ENCODE data around the gene SOCS7. TPM values are rescaled to one million over a fixed set of nuclear protein-coding genes. Genes with fewer than 3 reads are reported as not detected.

Gene SOCS7
- total RNA-seq, 1 donor from 2014 or later = 19.0 TPM

GRCh38 chr17:38358586-38359513 lies 7.2 kb downstream of the SOCS7 start:
- Histone ChIP-seq H3K36me3 (ENCODE audit: control insufficient read depth, insufficient read depth, low read length) (no peaks in the 10 kb centered on the region), H3K4me3 (ENCODE audit: low read depth, low read length) (no peak overlapping the region), H3K27me3 (ENCODE audit: control insufficient read depth, insufficient read depth, low read length) (no peaks in the 10 kb centered on the region)
- no peak for TF ChIP-seq CTCF (IDR thresholded peaks at IDR 0.05; ENCODE audit: insufficient read depth, low read length, severe bottlenecking)
- DNase-seq (ENCODE audit: low read depth) (peak; percentile 12), FAIRE-seq (no peak)

GRCh38 chr17:38361694-38362465 lies 10.2 kb downstream of the SOCS7 start:
- no peaks in the 10 kb centered on the region for H3K27me3 ChIP-seq (ENCODE audit: control insufficient read depth, insufficient read depth, low read length)
- no peak for TF ChIP-seq CTCF (IDR thresholded peaks at IDR 0.05; ENCODE audit: insufficient read depth, low read length, severe bottlenecking)
- peak; percentile 68 for DNase-seq (ENCODE audit: low read depth)
- FAIRE-seq = no peak
- H3K4me3 ChIP-seq (ENCODE audit: low read depth, low read length) = no peak overlapping the region
- peaks cover 6% of the 10 kb centered on the region for H3K36me3 ChIP-seq (ENCODE audit: control insufficient read depth, insufficient read depth, low read length)

- Histone ChIP-seq H3K27me3 (ENCODE audit: control insufficient read depth, insufficient read depth, low read length) (no peaks in the 10 kb centered on the region), H3K36me3 (ENCODE audit: control insufficient read depth, insufficient read depth, low read length) (peaks cover 7% of the 10 kb centered on the region), H3K4me3 (ENCODE audit: low read depth, low read length) (no peak overlapping the region)
- no peak for FAIRE-seq
- no peak for TF ChIP-seq CTCF (IDR thresholded peaks at IDR 0.05; ENCODE audit: insufficient read depth, low read length, severe bottlenecking)
- no peak for DNase-seq (ENCODE audit: low read depth)
Measured at GRCh38 chr17:38363016-38363415, 11.4 kb downstream of the SOCS7 start.

GRCh38 chr17:38364741-38365140 lies 13.1 kb downstream of the SOCS7 start:
- FAIRE-seq (no peak), DNase-seq (ENCODE audit: low read depth) (no peak)
- Histone ChIP-seq H3K27me3 (ENCODE audit: control insufficient read depth, insufficient read depth, low read length) (no peaks in the 10 kb centered on the region), H3K36me3 (ENCODE audit: control insufficient read depth, insufficient read depth, low read length) (peaks cover 7% of the 10 kb centered on the region), H3K4me3 (ENCODE audit: low read depth, low read length) (no peak overlapping the region)
- no peak for TF ChIP-seq CTCF (IDR thresholded peaks at IDR 0.05; ENCODE audit: insufficient read depth, low read length, severe bottlenecking)

- Histone ChIP-seq H3K4me3 (ENCODE audit: low read depth, low read length) (no peak overlapping the region), H3K36me3 (ENCODE audit: control insufficient read depth, insufficient read depth, low read length) (peaks cover 7% of the 10 kb centered on the region)
- FAIRE-seq = no peak
Measured at GRCh38 chr17:38369124-38369886, 17.7 kb downstream of the SOCS7 start.

More at GRCh38 chr17:38369124-38369886, 17.7 kb downstream of the SOCS7 start:
- H3K27me3 ChIP-seq (ENCODE audit: control insufficient read depth, insufficient read depth, low read length) = no peaks in the 10 kb centered on the region
- no peak for TF ChIP-seq CTCF (IDR thresholded peaks at IDR 0.05; ENCODE audit: insufficient read depth, low read length, severe bottlenecking)
- no peak for DNase-seq (ENCODE audit: low read depth)

All from bronchial epithelial cell (primary cell).